Activated gamma-delta T cell (primary cell): Measurements from ENCODE around the gene TGM2.

Source experiments
- DNase-seq: peaks from one replicate; lab custom pipeline; 2025; lab: John Stamatoyannopoulos, UW
- total RNA-seq, 2 donors: gene quantifications; one replicate each; lab custom pipeline; 2026; lab: John Stamatoyannopoulos, UW

TGM2 gene
- total RNA-seq, result 0 to 0.09 reads per million in 2 donors

DNA sequence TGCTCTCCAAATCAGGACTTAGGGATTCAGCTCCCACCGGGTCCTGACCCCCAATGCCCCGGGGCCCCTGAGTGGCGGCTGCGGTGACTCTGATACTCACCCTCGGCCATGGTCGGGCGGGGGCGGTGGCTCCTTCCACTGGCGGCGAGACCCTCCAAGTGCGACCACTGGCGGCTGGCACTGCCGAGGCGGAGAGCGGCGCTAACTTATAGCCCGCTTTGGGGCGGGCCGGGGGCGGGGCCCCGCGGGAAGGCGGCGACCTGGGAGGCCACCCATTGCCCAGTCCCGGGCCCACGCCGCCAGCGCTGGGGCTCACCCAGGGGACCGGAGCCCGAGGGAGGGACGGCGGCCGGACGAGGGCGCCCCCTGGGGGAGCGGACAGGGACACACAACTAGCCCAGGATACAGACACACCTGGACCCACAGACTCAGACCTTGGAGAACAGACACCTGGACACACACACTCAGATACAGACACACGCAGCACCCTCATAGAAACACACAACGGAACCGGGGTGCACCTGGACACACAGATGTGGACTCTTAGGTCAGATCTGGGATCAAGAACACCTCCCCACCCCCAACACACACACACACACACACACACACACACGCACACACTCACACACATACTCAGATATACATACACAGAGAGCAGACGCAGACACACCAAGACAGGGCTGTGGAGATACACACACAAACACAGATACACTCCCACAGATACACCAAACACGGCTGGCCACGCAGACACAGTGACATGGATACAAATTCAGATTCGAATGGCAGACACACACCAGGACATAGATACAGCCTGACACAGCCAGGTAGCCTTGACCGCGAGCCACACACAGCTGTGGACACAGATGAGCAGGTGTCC, at the start of gene TGM2:
Gene TGM2 (minus strand): TSS at position 182 of the 877 bp plus-strand sequence. CDS start 72 bp downstream, at position 110.
- peak; percentile 28 for DNase-seq

DNA sequence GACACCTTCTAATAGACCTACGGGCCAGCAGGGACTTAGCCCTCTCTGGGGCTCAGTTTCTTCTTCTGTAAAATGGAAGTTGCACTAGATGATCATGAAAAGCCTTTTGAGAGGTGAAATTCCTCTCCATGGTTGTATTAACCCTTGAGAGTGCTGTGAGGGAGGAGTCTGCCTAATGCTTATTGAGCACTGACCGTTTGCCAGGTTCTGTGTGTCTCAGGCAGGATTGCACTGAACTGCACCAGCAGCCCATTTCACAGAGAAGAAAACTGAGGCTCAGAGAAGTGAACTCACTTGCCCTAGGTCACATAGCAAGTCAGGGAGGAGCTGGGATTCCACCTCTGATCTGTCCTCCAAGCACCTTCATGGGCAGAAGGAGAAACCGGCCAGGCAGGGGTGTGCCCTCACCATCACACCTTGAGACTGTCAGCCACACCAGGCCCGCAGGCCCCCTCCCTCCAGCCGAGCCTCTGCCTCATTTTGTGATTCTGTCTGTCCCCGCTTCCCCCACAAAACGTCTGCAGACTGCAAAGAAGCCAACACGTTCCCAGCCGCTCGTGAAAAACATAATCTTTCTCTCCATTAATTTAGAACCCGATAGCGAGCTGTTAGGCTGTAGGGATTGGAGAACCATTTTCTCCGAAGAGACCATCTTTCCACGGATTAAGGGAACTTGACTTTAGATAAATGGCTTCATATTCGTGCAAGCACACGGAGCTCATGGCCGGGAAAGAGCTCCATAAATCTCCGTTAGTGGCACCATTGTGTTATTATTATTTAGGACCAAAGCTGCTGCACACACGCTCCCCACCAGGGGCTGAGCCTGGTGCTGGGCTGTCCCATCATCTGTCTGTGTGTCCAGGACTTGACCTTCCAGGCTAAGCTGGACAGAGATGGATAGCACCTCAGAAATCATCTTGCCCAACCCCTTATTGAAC, 49.5 kb upstream of the TGM2 start:
- no peak for DNase-seq

DNA sequence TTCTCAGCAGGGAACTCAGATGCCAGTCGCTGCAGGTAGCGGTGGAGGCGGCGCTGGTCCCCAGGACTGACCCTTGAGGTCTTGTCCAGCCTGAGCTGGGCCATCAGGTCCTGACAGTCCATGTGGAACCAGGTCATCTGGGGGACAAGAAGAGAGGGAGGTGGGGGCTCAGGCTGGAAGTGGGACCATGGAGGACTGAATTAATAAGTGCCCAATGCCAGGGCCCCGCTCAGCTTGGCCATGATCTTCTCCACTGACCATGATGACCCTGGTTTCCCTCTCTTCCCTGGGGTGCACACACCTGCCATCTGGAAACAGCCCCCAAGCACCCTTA, 48.5 kb upstream of the TGM2 start:
- no peak for DNase-seq

DNA sequence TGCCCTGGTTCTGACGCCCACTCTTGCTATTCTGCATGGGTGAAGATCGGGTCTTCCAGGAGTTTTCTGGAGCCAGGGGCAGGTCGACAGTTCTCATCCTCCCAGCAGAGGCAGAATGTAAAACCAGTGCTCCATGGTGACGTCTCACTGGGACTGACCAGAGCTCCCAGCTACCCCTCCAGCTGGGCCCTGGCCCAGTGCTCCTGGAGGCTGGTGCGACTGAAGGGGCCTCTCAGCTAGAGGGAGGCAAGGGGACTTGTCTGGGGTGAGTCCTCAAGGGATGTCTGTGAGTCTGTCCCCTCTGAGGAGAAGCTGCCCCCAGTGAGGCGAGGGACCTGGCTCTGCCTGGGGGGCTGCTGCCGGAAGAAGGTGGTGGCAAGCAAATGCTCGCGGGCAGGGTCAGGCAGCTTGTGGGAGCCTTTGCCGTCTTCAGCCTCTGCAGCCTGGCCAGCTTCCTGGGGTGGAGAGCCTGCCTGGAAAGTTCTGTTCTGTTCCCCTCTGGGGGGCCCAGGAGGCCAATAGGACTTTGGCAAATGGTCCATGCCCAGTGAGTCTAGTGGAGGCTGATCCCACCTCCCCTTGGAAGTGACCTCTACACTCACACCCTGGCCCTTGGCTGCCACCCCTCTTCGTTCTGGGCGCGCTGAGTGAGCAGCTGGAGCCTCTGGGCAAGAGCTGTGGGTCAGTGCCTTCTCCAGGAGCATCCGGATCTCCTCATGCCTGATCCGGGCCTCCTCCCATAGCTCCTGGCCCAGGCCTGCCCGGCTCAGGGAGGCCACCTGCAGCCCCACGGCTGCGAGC, 47.9 kb upstream of the TGM2 start:
- no peak for DNase-seq

DNA sequence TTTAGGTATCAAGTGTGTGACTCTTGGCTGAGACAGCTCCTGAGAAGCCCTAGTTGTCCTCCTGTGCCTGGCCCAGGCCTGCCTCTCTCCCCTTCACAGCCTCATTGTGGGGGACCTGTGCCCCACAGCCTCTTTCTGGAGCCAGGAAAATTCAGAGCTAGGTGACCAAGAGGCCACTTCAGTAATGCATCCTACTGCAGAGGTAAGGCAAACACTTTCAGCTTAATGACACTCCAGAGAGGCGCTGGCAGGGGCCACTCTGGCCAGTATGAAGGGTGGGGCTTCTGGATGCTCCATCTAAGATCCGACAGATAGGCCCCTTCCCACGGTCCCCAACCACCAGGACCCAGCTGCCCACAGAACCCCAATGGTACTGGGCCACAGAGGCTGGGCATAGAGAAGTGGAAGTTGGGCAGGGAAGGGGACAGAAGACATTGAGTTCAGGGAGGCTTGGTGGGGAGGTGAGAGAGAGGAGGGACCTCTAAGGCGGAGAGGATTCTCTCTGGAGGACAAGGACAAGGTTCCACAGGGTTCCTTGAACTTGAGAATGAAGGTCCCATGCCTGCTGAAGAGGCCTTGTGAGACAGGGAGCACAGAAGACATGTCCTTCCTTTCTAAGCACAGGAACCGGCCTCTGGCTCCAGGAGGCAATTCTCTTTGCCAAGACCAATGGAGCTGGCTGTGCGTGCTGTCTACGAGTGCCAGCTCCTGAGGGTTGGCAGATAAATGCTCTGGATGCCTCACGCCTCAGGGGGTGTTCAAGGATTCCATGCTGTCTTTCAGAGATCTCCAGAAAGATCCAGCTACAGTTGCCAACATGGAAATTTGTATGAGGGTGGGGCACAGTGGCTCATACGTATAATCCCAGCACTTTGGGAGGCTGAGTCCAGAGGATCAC, 46.4 kb upstream of the TGM2 start:
- no peak for DNase-seq

DNA sequence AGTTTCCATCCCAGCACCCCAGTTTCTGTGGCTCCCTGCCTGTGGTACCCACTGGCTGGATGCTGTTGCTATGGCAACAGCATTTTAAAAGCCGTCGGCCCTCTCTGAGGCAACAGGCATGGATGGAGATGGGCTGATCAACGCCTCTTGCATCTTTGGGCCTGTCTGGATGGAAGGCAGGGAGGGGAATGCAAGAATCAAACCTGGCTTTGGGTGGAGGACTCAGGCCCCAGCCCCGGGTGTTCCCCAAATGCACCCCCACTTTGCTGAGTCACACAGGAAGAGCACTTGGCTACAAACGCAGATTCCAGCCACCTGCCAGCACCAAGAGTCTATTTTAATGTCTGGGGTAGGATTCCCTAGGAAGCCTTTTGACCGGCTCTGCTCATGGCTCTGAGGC, 45.7 kb upstream of the TGM2 start:
- DNase-seq, result no peak

DNA sequence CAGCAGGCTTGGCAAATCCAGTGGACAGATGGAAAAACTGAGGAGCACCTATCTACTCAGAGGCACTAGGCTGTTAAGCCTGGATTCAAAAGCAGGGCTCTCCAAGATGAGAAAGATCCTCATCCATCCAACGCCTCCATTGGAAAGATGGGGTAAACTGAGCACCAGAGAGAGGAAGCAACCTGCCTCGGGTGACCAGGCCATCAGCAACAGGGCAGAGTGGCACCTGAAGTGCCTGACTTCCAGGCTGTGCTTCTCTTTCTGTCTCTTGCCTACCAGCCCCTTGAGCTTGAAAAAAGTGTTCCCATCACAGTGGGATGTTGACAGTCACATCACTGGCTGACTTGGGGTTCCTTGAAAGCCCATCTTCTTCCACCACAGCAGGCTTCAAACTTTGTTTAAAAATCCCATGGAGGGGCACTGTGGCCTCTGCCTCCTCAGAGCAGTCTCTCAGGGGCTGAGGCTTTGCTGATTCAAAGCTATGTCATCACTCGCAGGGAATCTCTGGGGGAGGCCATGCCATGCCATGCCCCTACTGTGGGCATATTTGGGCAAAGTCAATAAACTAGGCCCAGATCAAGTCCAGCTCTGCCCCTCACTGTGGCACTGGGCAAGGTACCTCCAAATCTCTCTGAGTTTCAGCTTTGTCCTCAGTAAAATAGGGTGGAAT, 44.8 kb upstream of the TGM2 start:
- no peak for DNase-seq

DNA sequence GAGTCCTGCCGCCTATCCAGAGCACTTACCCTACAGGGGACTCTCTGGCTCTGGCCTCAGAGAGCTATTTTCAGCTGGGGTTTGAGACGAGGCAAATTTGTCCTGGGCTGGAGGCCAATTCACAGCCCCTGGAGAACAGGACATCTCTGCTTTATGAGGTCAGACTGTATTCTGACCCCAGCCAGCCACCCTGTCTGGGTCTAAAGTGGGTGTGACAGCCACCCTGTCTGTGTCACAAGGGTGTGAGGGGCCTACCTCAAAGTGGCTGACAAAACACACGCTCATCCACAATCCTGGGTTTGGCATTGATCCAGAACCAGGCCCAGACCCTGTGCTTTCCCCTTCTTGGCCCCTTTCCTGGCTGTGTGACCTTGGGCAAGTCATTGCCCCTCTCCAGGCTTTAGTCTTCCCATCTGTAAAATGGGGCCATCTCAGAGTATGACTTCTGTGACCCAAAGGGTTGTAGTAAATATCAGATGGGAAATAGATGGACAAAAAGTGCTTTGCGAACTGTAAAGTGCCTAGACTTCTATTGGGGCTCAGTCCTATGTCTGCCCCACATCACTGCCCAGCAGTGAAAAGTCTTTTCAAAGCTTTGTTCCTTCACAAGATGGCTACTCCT, 44.1 kb upstream of the TGM2 start:
- DNase-seq, result no peak

DNA sequence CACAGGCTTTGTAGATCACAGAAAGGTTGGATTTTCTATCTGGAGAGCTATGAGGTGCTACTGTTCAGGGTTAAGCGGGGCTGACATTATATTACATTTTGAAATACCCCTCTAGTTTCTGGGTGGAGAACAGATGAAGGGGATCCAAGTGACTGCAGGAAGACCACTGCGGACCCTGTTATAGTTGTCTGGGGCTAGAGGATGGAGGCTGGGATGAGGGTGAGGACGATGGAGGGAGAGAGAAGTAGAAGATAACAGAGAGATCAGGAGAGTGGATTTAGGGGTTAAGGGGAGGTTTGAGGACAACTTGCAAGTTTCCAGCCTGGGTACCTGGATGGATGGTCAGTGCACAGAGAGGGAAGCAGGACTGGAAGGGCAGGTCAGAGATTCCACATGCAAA, 43.5 kb upstream of the TGM2 start:
- DNase-seq, result no peak

DNA sequence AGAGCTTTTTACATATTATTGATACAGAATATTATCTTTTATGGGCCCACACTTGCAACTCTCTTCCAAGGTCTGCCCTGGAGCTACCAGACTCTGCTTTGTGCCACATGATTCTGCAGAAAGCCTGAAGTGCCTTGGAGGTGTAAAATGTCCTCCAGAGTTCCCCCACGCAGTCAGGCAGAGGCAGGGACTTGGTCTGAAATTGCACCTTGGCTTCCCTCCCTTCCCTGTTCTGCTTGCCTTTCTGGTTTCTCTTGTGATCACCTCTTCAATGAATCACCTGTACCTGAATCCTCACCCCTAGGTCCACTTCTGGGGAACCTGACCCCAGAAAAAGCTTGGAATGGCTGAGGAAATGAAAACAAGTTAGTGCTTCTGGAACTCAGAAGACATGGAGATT, 43.0 kb upstream of the TGM2 start:
- no peak for DNase-seq

DNA sequence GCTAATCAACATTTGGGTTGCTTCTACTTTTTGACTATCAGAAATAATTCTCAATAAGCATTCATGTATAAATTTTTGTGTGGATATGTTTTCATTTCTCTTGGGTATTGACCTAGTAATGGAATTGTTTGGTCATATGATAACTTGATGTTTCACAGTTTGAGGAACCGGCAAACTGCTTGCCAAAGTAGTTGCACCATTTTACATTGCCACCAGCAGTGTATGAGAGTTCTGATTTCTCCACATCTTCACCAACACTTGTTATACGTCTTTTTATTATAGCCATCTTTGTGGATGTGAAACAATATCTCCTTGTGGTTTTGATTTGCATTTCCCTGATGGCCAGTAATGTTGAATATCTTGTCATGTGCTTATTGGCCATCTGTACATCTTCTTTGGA, 42.6 kb upstream of the TGM2 start:
- DNase-seq, result no peak

DNA sequence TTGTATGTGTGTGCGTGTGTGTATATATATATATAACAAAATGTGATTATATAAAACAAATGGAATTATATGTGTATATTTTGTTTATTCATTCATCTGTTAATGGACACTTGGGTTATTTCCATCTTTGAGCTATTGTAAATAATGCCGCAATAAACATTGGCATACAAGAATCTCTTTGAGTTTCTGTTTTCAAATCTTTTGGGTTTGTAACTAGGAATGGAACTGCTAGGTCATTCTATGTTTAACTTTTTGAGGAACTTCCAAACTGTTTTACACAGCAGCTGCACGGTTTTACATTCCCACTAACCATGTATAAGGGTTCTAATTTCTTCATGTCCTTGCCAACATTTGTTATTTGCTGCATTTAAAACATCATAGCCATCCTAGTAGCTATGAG, 39.9 kb upstream of the TGM2 start:
- DNase-seq, result no peak

DNA sequence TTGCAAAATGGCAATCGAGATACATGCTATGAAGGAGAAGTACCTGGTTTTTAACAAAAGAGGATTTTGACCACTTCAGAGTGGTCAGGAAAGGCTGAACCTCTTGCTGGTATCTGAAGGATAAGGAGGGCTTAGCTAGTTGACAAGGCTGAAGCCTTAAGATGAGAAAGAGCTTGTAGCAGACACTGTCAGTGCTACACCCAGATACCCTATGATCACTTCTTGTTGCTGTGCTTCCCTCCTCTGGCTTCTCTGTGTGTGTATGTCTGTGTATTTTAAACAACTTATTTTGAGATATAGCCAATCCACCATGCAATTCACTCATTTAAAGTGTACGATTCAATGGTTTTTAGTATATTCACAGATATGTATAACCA, 38.9 kb upstream of the TGM2 start:
- DNase-seq, result no peak

DNA sequence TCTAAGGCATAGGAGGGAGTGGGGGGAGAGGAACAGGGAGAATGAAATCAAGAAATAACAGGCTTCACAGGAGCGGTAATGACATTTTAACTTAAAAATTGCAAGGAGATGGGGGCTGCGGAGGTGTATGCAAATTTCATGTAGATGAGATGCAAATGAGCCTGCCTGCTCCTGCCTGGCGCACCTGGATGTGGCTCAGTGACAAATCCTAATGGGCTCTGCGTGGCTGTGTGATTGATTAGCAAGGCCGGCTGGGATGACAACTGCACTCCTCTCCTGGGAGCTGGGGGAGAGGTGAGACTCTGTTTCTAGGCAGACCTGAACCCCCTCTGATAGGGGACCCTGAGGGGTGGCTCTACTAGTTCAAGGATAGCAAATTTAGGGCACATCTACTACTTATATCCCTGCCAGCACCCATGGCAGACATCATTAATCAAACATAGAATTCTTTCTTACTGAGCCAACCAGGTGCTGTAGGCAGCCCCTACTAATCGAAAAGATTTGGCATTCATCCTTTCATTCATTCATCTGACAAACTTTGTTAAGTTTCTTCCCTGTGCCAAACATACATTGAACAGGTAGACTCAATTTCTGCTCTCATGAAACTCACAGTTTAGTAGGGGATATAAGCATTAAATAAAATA, 38.4 kb upstream of the TGM2 start:
- DNase-seq, result no peak

DNA sequence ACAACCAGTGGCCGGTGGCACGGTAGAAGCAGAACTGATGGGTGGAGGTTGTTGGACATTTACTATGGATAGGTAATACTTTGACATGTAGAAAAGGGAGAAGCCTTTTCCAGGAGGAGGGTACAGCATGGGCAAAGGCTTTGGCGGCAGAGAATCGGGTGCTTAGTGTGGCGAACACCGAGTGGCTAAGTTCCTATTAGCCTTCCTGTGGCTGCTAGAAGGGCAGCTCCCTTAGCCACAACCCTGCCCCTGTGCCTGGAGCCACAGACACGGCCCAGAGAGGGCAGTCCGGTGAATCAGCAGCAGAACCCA, 37.9 kb upstream of the TGM2 start:
- no peak for DNase-seq

DNA sequence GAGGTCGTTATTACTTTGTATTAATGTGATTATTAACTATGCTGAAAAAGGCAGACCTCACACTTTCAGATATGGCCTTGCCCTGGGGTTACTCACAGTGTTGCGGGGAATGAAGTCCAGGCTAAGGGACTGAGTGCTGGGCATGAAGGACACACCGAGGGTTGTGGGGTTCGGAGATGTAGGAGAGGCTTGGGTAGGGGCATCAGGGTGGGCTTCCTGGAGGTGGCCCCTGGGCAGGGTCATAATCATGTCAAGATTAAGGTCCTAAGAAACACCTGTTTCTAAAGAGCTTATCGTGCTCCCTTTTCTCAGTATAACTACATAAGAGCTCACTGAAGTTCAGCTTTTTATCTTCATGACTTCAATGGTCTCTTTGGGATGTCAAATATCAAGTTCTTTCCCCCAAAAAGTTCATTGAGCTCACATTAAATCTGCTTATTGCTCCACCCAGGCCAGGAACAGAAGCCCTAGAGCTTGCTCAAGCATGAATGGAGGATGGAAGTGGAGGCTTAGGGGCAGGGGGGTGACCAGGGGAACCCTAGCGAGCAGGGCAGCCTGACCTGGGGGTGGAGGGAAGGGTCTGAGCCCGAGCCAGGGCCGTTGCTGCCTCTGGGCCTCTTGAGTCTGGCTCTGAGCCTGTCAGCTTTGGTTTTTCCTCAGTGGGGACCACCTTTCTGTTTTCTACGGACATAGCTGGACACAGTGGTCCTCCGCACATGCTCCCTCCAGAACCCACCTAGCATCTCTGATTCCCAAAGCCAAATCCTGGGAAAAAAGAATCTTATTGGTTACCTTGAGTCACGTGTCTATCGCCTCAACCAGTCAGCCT, 37.3 kb upstream of the TGM2 start:
- DNase-seq, result no peak

DNA sequence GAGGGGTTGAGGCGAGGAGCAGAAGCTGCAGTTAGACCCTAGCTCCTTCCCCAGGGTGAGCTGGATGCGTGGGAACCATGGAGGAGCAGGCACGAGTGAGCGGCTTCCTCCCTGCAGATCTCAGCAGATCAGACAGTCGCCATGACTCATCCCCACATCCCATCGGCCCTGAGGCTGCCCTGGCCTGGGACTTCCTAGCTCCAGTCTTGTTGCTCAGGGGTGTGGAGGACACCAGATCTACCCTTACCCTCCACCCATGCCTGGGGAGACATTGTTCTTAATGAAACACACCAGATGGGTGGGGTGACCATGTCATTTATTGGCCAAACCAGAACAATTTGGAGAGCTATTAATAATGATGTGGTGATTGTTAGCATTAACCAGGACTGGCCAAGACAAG, 36.3 kb upstream of the TGM2 start:
- no peak for DNase-seq

DNA sequence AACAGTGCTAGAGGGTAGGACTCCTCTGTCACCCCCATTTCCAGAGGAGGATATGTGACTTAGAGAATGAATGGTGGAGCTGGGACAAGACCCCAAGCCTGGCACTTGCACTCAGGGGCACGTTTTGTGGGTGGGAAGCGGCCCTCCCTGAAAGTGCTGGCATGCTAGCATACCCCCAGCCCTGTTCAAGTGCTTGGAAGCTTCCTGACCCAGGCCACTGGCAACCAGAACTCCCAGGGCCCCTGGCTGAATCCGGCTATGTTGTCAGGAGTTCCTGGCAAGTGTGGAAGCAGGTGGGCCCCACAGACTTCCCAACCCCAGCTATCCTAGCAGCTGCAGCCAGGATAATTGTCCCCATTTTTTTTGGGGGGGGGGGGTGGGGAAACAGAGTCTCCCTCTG, 35.6 kb upstream of the TGM2 start:
- no peak for DNase-seq
